ENCODE data around the gene NTN1. TPM values are rescaled to one million over a fixed set of nuclear protein-coding genes. Genes with fewer than 3 reads are reported as not detected.

NTN1 gene
- total and polyA plus RNA-seq, 2 donors from 2014 or later, result 1.8 TPM

GRCh38 chr17:9254841-9255240 is 233.5 kb downstream of the NTN1 start:
- Histone ChIP-seq H3K36me3 (ENCODE audit: control insufficient read depth in 2 of 3, insufficient read depth in 3 of 3, low read length in 3 of 3) (no peaks in the 10 kb centered on the region), H3K9me3 (ENCODE audit: control insufficient read depth in 2 of 3, insufficient read depth in 1 of 3, low read length in 3 of 3) (no peaks in the 10 kb centered on the region), H3K27me3 (ENCODE audit: control insufficient read depth, insufficient read depth, low read length) (no peaks in the 10 kb centered on the region), H3K9ac (ENCODE audit: low read length in 3 of 3) (no peak overlapping the region), H3K27ac (ENCODE audit: low read depth in 2 of 2, low read length in 2 of 2) (no peak overlapping the region), H3K4me1 (ENCODE audit: control insufficient read depth in 2 of 3, insufficient read depth in 2 of 3, low read depth in 1 of 3, low read length in 3 of 3) (peaks cover 0 to 5% (median 0%) of the 10 kb centered on the region in 3 donors), H3K4me3 (ENCODE audit: low read length in 3 of 3) (no peak overlapping the region)
- DNase-seq, result no peak
- no peak for TF ChIP-seq CTCF (IDR thresholded peaks at IDR 0.05; ENCODE audit: borderline replicate concordance, extremely low read depth, insufficient read depth)
- FAIRE-seq, result no peak
- intact Hi-C loops (cut with DNase I), result no loop called here

GRCh38 chr17:9255833-9256232 is 234.5 kb downstream of the NTN1 start:
- no peak for FAIRE-seq

GRCh38 chr17:9256361-9256750 is 235.0 kb downstream of the NTN1 start:
- no peak for FAIRE-seq
- intact Hi-C loops (cut with DNase I), result no loop called here
- DNase-seq, result no peak
- Histone ChIP-seq H3K27ac (ENCODE audit: low read depth in 2 of 2, low read length in 2 of 2) (no peak overlapping the region), H3K9me3 (ENCODE audit: control insufficient read depth in 2 of 3, insufficient read depth in 1 of 3, low read length in 3 of 3) (no peaks in the 10 kb centered on the region), H3K4me1 (ENCODE audit: control insufficient read depth in 2 of 3, insufficient read depth in 2 of 3, low read depth in 1 of 3, low read length in 3 of 3) (peaks cover 0 to 5% (median 0%) of the 10 kb centered on the region in 3 donors), H3K36me3 (ENCODE audit: control insufficient read depth in 2 of 3, insufficient read depth in 3 of 3, low read length in 3 of 3) (no peaks in the 10 kb centered on the region), H3K27me3 (ENCODE audit: control insufficient read depth, insufficient read depth, low read length) (no peaks in the 10 kb centered on the region), H3K9ac (ENCODE audit: low read length in 3 of 3) (no peak overlapping the region), H3K4me3 (ENCODE audit: low read length in 3 of 3) (no peak overlapping the region)
- TF ChIP-seq CTCF (IDR thresholded peaks at IDR 0.05; ENCODE audit: borderline replicate concordance, extremely low read depth, insufficient read depth), result no peak

More at GRCh38 chr17:9255833-9256232, 234.5 kb downstream of the NTN1 start:
- Histone ChIP-seq H3K36me3 (ENCODE audit: control insufficient read depth in 2 of 3, insufficient read depth in 3 of 3, low read length in 3 of 3) (no peaks in the 10 kb centered on the region), H3K27me3 (ENCODE audit: control insufficient read depth, insufficient read depth, low read length) (no peaks in the 10 kb centered on the region), H3K4me1 (ENCODE audit: control insufficient read depth in 2 of 3, insufficient read depth in 2 of 3, low read depth in 1 of 3, low read length in 3 of 3) (peaks cover 0 to 5% (median 0%) of the 10 kb centered on the region in 3 donors), H3K9ac (ENCODE audit: low read length in 3 of 3) (no peak overlapping the region), H3K9me3 (ENCODE audit: control insufficient read depth in 2 of 3, insufficient read depth in 1 of 3, low read length in 3 of 3) (no peaks in the 10 kb centered on the region), H3K4me3 (ENCODE audit: low read length in 3 of 3) (no peak overlapping the region), H3K27ac (ENCODE audit: low read depth in 2 of 2, low read length in 2 of 2) (no peak overlapping the region)
- intact Hi-C loops (cut with DNase I), result no loop called here
- DNase-seq, result no peak
- TF ChIP-seq CTCF (IDR thresholded peaks at IDR 0.05; ENCODE audit: borderline replicate concordance, extremely low read depth, insufficient read depth), result no peak
